SK-N-MC (cell line): ENCODE measurements around the gene PTTG1IP2.

Source experiments
- DNase-seq: peaks from one replicate; pipeline ENCODE4 v3.0.0-alpha.2; 2011; ENCODE audit warnings: low read depth, low spot score
- H3K27ac ChIP-seq: fragments of 200-600 bp; sonication (generic); 2 replicates; pipeline ENCODE4 v1.5.1; 2016; ENCODE audit warnings: mixed run types
- H3K36me3 ChIP-seq: fragments of 200-600 bp; sonication (generic); 2 replicates; pipeline ENCODE4 v1.6.1; 2017; ENCODE audit warnings: antibody characterized with exemption, low read length, mixed read lengths; ENCODE audit not compliant: insufficient read depth
- H3K4me3 ChIP-seq: fragments of 200-600 bp; sonication (generic); 2 replicates; pipeline ENCODE4 v1.5.1; 2016
- H3K9ac ChIP-seq: fragments of 200-600 bp; sonication (generic); 2 replicates; pipeline ENCODE4 v1.8.0; 2017; ENCODE audit warnings: mixed run types, mixed read lengths; ENCODE audit not compliant: insufficient read length
- H3K9me3 ChIP-seq: fragments of 200-600 bp; sonication (generic); 2 replicates; pipeline ENCODE4 v1.6.1; 2017; ENCODE audit warnings: low read depth, mild to moderate bottlenecking, antibody characterized with exemption, low read length, moderate library complexity, mixed read lengths
- EZH2 ChIP-seq: fragments of 200-600 bp; sonication (generic); IDR thresholded peaks from one replicate; pipeline ENCODE4 v1.6.1; 2017; ENCODE audit warnings: antibody characterized with exemption
- FOXP2 ChIP-seq: optimal IDR thresholded peaks from 2 replicates; pipeline ENCODE3; 2011; ENCODE audit warnings: mild to moderate bottlenecking, moderate library complexity; ENCODE audit not compliant: insufficient read depth; ENCODE audit errors: extremely low read length, control extremely low read depth
- POLR2AphosphoS5 ChIP-seq: IDR thresholded peaks from 2 replicates; pipeline ENCODE4 v1.6.1; 2012; ENCODE audit warnings: mild to moderate bottlenecking, low read depth, low read length, borderline replicate concordance

The PTTG1IP2 gene

DNA sequence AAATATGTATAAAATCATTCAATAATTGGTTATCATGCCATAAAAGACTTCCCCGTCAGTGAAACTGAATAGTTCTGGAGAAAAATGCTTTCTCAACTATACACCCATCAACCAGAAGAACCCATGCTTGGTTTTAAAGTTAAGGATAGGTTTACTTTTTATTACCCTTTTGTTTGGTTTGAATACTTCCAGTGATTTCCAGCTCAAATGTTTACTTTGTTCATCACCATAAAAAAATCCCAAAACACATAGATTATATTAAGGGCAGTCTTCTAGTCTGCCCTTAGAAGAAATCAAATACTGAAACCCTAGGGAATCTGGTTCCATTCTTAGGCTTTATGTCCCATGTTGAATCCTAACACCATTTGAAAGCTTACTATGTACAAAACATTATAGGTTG, 49.2 kb downstream of the PTTG1IP2 start:
- Histone ChIP-seq H3K27ac (no peak overlapping the region), H3K9me3 (no peaks in the 10 kb centered on the region), H3K9ac (no peak overlapping the region), H3K4me3 (no peak overlapping the region), H3K36me3 (no peaks in the 10 kb centered on the region)
- TF ChIP-seq FOXP2 (no peak), POLR2AphosphoS5 (no peak), EZH2 (no peak)
- DNase-seq, result no peak

DNA sequence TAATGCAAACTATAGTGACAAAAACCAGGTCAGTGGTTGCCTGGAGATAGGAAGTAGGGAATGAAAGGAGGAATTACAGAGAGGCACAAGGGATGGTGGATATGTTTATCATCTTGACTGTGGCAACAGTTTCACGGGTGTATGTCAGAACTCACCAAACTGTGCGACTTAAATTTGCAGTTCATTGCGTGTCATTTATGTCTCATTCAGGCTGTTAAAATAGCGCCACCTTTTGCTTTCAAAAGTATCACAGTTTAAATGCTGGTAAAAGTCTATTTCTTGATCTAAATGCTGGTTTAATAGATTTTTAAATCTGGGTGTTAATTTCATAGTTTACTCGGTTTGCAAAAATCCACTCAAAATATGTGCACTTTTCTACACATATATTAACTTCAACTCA, 51.0 kb downstream of the PTTG1IP2 start:
- TF ChIP-seq POLR2AphosphoS5 (no peak), EZH2 (no peak), FOXP2 (no peak)
- no peaks in the 10 kb centered on the region for H3K9me3 ChIP-seq
- H3K27ac ChIP-seq, result no peak overlapping the region
- no peak for DNase-seq
- H3K9ac ChIP-seq, result no peak overlapping the region
- H3K36me3 ChIP-seq, result no peaks in the 10 kb centered on the region
- no peak overlapping the region for H3K4me3 ChIP-seq

DNA sequence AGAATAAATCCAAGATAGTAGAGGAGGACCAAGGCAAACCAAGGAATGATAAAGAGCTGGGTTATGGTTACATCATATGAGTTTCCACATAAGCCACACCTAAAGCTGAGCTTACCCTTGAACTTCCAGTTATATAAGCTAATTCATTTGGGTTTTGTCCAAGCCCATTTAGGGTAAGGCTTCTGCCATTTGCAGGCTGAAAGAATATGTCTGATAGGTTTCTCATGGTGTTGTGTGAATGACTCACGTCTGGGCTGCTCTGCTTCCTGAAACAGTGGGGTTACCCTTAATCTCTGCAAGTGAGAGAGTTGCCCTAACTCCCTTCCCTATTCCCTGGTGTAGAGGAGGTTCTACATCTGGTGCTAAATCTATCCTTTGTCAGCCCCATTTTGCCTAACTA, 60.8 kb downstream of the PTTG1IP2 start:
- Histone ChIP-seq H3K9me3 (no peaks in the 10 kb centered on the region), H3K9ac (no peak overlapping the region), H3K36me3 (no peaks in the 10 kb centered on the region), H3K4me3 (no peak overlapping the region), H3K27ac (no peak overlapping the region)
- no peak for TF ChIP-seq FOXP2
- TF ChIP-seq POLR2AphosphoS5, result no peak
- TF ChIP-seq EZH2, result no peak
- no peak for DNase-seq

DNA sequence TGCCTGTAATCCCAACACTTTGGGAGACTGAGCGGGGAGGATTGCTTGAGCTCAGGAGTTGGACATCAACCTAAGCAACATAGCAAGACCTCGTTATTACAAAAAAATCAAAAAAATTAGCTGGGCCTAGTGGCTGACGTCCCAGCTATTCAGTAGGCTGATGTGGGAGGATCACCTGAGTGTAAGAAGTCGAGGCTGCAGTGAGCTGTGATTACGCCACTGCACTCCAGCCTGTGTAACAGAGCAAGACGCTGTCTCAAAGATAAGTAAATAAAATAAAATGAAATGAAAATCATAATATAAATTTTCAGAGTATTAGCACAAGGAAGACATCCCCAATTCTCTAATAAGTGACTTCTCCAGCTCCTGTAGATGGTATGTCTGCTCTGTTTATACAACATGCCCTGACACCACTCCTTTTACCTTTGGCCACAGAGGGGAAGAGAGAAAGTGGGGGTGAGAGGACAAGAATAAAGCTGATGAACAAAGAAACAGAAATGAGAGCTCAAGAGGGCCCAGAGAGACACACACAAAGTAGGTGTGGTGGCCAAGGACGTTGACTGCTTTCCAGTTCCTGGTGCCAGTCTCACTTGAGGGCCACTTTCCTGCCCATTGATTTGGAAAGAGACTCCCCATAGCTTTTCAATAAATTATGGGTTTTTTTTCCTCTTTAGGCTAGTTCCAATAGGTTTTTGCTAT, 62.9 kb downstream of the PTTG1IP2 start:
- no peak overlapping the region for H3K27ac ChIP-seq
- no peak for TF ChIP-seq FOXP2
- no peak for TF ChIP-seq POLR2AphosphoS5
- TF ChIP-seq EZH2, result no peak

DNA sequence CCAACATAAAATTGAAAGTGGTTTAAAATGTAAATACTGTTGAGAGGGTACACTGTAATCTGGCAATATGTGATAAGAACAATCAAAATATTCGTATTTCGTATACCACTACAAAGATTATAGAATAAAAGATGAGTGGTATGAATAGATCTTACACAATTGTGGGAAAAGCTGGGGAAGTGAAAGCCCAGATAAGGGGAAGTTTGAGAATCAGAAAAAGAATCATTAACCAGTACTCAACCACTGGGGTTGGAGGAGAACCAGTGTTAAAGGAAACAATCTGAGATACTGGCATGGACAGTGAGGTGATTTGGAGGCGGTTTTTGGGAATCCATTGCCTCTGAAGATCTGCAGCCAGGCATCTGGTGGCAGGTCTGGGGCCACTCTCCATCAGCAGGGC, 67.0 kb downstream of the PTTG1IP2 start:
- no peaks in the 10 kb centered on the region for H3K9me3 ChIP-seq
- H3K4me3 ChIP-seq, result no peak overlapping the region
- H3K9ac ChIP-seq, result no peak overlapping the region
- no peak for TF ChIP-seq FOXP2
- TF ChIP-seq EZH2, result no peak
- no peak for TF ChIP-seq POLR2AphosphoS5
- no peak for DNase-seq
- no peak overlapping the region for H3K27ac ChIP-seq
- H3K36me3 ChIP-seq, result no peaks in the 10 kb centered on the region

More for the DNA sequence above, 62.9 kb downstream of the PTTG1IP2 start:
- Histone ChIP-seq H3K4me3 (no peak overlapping the region), H3K9ac (no peak overlapping the region), H3K9me3 (no peaks in the 10 kb centered on the region), H3K36me3 (no peaks in the 10 kb centered on the region)
- no peak for DNase-seq

DNA sequence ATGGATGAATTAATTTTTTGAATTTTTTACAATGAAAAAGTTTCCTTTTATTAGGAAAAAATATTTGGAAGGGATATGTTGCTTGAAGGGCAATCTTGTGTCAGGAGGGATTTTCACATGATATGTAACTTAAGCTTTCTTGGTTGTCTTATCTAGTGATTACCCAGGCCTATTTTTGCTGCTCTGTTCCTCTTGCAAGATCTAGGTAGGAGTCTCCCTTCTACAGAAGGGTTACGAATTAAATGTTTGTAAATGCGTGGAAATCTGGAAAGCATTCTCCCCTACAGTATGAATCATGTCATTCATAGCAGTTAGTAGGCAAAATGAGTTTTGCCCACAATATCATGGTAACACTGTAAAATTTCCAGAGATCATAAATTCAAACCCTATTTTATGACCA, 69.0 kb downstream of the PTTG1IP2 start:
- TF ChIP-seq FOXP2 (no peak), EZH2 (no peak), POLR2AphosphoS5 (no peak)
- Histone ChIP-seq H3K36me3 (no peaks in the 10 kb centered on the region), H3K9ac (no peak overlapping the region), H3K4me3 (no peak overlapping the region), H3K27ac (no peak overlapping the region), H3K9me3 (no peaks in the 10 kb centered on the region)
- no peak for DNase-seq

DNA sequence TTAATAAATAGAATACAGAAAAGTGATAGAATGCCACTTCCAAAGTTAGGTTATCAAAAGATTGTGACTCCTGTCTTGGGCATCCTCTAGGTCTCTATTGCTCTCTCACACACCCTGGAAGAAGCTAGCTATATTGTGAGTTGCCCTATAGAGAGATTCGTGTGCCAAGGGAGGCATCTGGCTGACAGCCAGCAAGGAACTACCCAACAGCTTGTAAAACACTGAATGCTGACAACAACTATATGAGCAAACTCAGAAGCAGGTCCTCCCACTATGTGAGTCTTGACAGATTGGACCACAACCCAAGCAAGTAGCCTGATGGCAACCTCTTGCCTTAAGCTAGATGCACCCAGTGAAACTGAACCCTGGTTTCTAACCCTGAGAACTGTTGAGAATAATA, 71.0 kb downstream of the PTTG1IP2 start:
- Histone ChIP-seq H3K9me3 (no peaks in the 10 kb centered on the region), H3K36me3 (no peaks in the 10 kb centered on the region), H3K4me3 (no peak overlapping the region), H3K9ac (no peak overlapping the region), H3K27ac (no peak overlapping the region)
- TF ChIP-seq EZH2, result no peak
- no peak for TF ChIP-seq POLR2AphosphoS5
- TF ChIP-seq FOXP2, result peak; percentile 11
- DNase-seq, result no peak

DNA sequence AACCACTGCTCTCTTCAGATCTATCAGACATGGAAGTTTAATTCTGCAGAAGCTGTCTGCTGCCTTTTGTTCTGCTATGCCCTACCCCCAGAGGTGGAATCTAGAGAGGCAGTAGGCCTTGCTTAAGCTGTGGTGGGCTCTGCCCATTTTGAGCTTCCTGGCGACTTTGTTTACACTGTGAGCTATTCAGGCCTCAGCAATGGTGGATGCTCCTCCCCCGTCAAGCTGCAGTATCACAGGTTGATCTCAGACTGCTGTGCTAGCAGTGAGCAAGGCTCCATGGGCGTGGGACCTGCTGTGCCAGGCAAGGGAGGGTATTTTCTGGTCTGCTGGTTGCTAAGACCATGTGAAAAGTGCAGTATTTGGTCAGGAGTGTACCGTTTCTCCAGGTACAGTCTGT, 81.6 kb downstream of the PTTG1IP2 start:
- Histone ChIP-seq H3K36me3 (no peaks in the 10 kb centered on the region), H3K9me3 (no peaks in the 10 kb centered on the region), H3K4me3 (no peak overlapping the region), H3K27ac (no peak overlapping the region), H3K9ac (no peak overlapping the region)
- no peak for TF ChIP-seq EZH2
- no peak for TF ChIP-seq POLR2AphosphoS5
- no peak for TF ChIP-seq FOXP2
- DNase-seq, result no peak

DNA sequence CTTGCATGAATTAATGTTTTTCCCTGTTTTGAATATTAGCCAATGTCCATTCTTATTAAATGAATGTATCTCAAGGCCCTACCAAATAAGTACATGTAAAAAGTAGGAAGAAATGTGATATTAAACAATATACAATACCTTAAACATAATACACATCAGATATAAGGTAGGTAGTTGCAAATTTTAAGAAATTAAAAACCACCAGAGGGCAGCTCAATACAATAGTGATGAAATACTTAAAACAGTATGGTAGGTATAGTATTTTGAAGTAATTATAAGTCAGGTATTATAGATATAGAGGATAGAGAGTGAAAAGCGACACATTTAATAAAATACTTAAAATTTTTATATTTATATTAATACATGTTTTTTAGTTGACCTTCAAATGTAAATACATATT, 83.1 kb downstream of the PTTG1IP2 start:
- H3K9me3 ChIP-seq, result no peaks in the 10 kb centered on the region
- H3K9ac ChIP-seq, result no peak overlapping the region
- H3K36me3 ChIP-seq, result no peaks in the 10 kb centered on the region
- no peak overlapping the region for H3K4me3 ChIP-seq
- TF ChIP-seq POLR2AphosphoS5 (no peak), EZH2 (no peak), FOXP2 (no peak)
- no peak overlapping the region for H3K27ac ChIP-seq
- no peak for DNase-seq
